ENCODE measurements around the gene UBE4B. TPM values are rescaled to one million over a fixed set of nuclear protein-coding genes. Genes with fewer than 3 reads are reported as not detected.
A peak's percentile ranks its signal among the peaks of the same experiment; 100 is the strongest.

UBE4B gene
- total and polyA plus RNA-seq, 9 donors = 27.3 to 45.1 (median 41.4) TPM

DNA sequence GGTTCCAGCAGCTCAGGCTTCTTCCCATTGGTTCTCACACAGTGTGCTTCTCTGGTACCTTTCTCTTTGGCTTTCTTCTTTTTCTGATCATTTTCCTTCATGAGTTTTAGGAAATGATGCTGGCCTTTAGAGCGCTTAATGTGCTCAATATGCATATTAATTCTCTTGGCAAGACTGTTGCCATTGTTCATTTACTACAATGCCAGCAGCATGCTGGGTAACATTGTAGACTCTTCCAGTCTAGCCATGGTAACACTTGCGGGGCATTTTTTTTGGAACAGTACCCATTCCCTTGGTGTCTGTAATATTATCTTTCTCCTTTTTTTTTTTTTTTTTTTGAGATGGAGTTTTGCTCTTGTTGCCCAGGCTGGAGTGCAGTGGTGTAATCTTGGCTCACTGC lies 21.7 kb downstream of the UBE4B start:
- peaks cover 20% of the 10 kb centered on the region for H3K36me3 ChIP-seq (ENCODE audit: control insufficient read depth, insufficient read depth, low read length)
- no peaks in the 10 kb centered on the region for H3K9me3 ChIP-seq (replicated peaks; ENCODE audit: control insufficient read depth, low read depth, low read length)
- no peaks in the 10 kb centered on the region for H3K27me3 ChIP-seq (ENCODE audit: control insufficient read depth, insufficient read depth, low read length)
- DNase-seq = no peak
- no peak overlapping the region for H3K4me3 ChIP-seq (ENCODE audit: low read length)
- no peak overlapping the region for H3K27ac ChIP-seq (ENCODE audit: low read length)
- peaks cover 7% of the 10 kb centered on the region for H3K4me1 ChIP-seq (ENCODE audit: control insufficient read depth, insufficient read depth, low read length)
- no CpG with 5 or more reads among the region's 2 CpGs for WGBS (ENCODE audit: insufficient coverage)

DNA sequence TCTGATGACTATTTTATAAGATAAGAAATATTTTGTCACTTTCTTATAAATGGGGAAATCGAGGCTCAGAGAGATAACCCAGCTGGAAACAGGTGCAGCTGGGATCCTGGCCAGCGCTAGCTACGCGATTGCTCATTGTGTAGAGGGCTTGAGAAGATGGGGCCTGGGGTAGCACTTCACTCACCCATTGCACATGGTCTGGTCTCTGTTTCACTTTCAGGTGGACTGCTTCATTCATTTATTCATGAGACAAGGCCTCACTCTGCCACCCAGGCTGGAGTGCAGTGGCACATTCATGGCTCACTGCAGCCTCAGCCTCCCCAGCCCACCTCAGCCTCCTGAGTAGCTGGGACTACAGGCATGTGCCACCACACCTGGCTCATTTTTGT lies 23.8 kb downstream of the UBE4B start:
- WGBS (ENCODE audit: insufficient coverage) = 100% methylated on average over 1 of the region's 4 CpGs
- peaks cover 5% of the 10 kb centered on the region for H3K4me1 ChIP-seq (ENCODE audit: control insufficient read depth, insufficient read depth, low read length)
- H3K4me3 ChIP-seq (ENCODE audit: low read length) = no peak overlapping the region
- no peak for DNase-seq
- no peaks in the 10 kb centered on the region for H3K27me3 ChIP-seq (ENCODE audit: control insufficient read depth, insufficient read depth, low read length)
- H3K27ac ChIP-seq (ENCODE audit: low read length) = no peak overlapping the region
- H3K9me3 ChIP-seq (replicated peaks; ENCODE audit: control insufficient read depth, low read depth, low read length) = no peaks in the 10 kb centered on the region
- H3K36me3 ChIP-seq (ENCODE audit: control insufficient read depth, insufficient read depth, low read length) = peaks cover 16% of the 10 kb centered on the region

DNA sequence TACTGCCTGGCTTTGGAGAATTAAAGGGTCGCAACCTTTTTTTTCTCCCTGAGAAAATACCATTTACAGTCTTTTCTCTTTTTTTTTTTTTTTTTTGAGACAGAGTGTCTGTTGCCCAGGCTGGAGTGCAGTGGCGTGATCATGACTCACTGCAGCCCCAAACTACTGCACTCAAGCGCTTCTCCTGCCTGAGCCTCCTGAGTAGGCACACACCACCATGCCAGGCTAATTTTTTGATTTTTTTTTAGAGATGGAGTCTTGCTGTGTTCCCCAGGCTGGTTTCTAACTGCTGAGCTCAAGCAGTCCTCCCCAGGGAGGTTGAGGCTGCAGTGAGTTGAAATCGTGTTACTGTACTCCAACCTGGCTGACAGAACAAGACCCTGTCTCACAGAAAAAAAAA lies 24.6 kb downstream of the UBE4B start:
- H3K36me3 ChIP-seq (ENCODE audit: control insufficient read depth, insufficient read depth, low read length) = peaks cover 16% of the 10 kb centered on the region
- H3K27me3 ChIP-seq (ENCODE audit: control insufficient read depth, insufficient read depth, low read length) = no peaks in the 10 kb centered on the region
- no peak overlapping the region for H3K27ac ChIP-seq (ENCODE audit: low read length)
- H3K4me1 ChIP-seq (ENCODE audit: control insufficient read depth, insufficient read depth, low read length) = peaks cover 5% of the 10 kb centered on the region
- DNase-seq = peak; percentile 19
- no CpG with 5 or more reads among the region's 4 CpGs for WGBS (ENCODE audit: insufficient coverage)
- no peak overlapping the region for H3K4me3 ChIP-seq (ENCODE audit: low read length)
- no peaks in the 10 kb centered on the region for H3K9me3 ChIP-seq (replicated peaks; ENCODE audit: control insufficient read depth, low read depth, low read length)

DNA sequence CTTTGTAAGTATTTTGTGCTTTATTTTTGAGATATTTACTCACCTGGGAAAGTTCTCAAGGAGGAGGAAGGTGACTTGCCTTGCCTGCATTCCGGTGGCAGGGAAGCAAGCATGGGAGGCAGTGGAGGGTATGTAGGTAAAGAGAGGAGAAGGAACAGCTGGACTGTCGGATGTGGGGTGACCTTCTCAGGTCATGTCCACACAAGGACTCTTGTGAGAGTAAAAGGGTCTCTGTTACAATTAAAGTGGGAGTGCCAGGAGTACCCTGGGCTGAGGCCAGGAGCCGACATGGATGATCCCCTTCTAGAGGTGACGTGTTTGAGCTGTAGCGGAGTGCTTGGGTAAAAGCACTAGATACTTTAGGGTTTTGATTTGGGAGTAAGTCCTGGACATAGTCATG lies 25.0 kb downstream of the UBE4B start:
- no peak for DNase-seq
- Histone ChIP-seq H3K4me3 (ENCODE audit: low read length) (no peak overlapping the region), H3K36me3 (ENCODE audit: control insufficient read depth, insufficient read depth, low read length) (peaks cover 11% of the 10 kb centered on the region), H3K27ac (ENCODE audit: low read length) (peak overlapping the region; percentile 3), H3K4me1 (ENCODE audit: control insufficient read depth, insufficient read depth, low read length) (peaks cover 5% of the 10 kb centered on the region), H3K9me3 (replicated peaks; ENCODE audit: control insufficient read depth, low read depth, low read length) (no peaks in the 10 kb centered on the region), H3K27me3 (ENCODE audit: control insufficient read depth, insufficient read depth, low read length) (no peaks in the 10 kb centered on the region)
- 72% methylated on average over 5 of the region's 5 CpGs for WGBS (ENCODE audit: insufficient coverage)

DNA sequence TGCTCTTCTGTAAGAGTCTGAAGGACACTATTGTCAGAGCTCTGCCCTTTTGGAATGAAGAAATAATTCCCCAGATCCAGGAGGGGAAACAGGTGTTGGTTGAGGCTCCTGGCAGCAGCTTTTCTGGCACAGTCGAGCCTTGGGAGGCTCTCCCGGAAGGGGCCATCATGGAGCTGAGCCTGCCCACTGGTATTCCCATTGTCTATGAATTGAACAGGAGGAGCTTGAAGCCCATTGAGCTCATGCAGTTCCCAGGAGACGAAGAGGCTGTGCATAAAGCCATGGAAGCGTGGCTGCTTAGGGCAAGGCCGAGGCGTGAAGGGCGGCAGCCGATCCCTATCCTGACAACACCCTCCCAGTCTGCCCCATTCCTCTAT lies 26.6 kb downstream of the UBE4B start:
- Histone ChIP-seq H3K27ac (ENCODE audit: low read length) (no peak overlapping the region), H3K4me3 (ENCODE audit: low read length) (no peak overlapping the region), H3K36me3 (ENCODE audit: control insufficient read depth, insufficient read depth, low read length) (peaks cover 11% of the 10 kb centered on the region), H3K27me3 (ENCODE audit: control insufficient read depth, insufficient read depth, low read length) (no peaks in the 10 kb centered on the region), H3K4me1 (ENCODE audit: control insufficient read depth, insufficient read depth, low read length) (peaks cover 5% of the 10 kb centered on the region), H3K9me3 (replicated peaks; ENCODE audit: control insufficient read depth, low read depth, low read length) (no peaks in the 10 kb centered on the region)
- DNase-seq = peak; percentile 20
- 87% methylated on average over 8 of the region's 8 CpGs for WGBS (ENCODE audit: insufficient coverage)

DNA sequence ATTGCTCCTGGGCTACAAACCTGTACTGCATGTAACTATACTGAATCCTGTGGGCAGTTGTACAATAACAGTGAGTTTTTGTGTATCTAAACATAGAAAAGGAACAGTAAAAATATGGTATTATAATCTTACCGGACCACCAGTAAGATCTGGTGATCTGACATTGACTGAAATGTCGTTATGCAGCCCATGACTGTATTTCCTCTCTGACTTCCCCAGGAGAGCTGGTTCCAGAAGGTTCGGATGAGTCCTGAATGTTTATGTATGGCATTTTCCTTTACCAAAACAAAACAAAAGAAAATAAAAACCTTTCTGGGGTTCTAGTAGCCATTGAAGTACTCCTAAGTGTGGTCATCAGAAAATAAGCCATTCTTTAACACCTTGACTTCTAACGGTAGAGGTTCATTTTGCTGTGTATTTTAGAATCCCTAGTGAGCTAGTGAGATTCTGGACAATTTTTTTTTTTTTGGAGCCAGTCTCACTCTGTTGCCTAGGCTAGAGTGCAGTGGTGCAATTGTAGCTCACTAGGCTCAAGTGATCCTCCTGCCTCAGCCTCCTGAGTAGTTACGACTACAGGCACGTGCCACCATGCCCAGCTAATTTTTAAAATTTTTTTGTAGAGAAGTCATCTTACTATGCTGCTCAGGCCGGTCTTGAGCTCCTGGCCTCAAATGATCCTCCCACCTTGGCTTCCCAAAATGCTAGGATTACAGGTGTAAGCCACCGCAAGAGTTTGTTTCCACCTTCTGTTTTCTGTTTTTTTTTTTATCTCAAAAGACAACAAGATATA lies 27.7 kb downstream of the UBE4B start:
- H3K27ac ChIP-seq (ENCODE audit: low read length) = no peak overlapping the region
- DNase-seq = no peak
- peaks cover 11% of the 10 kb centered on the region for H3K36me3 ChIP-seq (ENCODE audit: control insufficient read depth, insufficient read depth, low read length)
- H3K27me3 ChIP-seq (ENCODE audit: control insufficient read depth, insufficient read depth, low read length) = no peaks in the 10 kb centered on the region
- no CpG with 5 or more reads among the region's 8 CpGs for WGBS (ENCODE audit: insufficient coverage)
- H3K4me1 ChIP-seq (ENCODE audit: control insufficient read depth, insufficient read depth, low read length) = peaks cover 5% of the 10 kb centered on the region
- no peak overlapping the region for H3K4me3 ChIP-seq (ENCODE audit: low read length)
- H3K9me3 ChIP-seq (replicated peaks; ENCODE audit: control insufficient read depth, low read depth, low read length) = no peaks in the 10 kb centered on the region

DNA sequence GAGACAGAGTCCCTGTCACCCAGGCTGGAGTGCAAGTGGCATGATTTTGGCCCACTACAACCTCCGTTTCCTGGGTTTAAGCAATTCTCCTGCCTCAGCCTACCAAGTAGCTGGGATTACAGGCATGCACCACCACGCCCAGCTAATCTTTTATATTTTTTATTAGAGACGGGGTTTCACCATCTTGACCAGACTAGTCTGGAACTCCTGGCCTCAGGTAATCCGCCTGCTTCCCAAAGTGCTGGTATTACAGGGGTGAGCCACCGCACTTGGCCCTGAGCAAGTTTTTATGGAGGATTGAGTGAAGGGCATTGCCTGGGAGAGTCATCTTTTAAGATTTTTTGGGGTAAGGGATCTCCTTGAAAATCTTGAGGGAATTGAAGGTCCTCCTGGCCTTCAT lies 28.5 kb downstream of the UBE4B start:
- Histone ChIP-seq H3K4me3 (ENCODE audit: low read length) (no peak overlapping the region), H3K4me1 (ENCODE audit: control insufficient read depth, insufficient read depth, low read length) (peaks cover 5% of the 10 kb centered on the region)
- 95% methylated on average over 4 of the region's 5 CpGs for WGBS (ENCODE audit: insufficient coverage)

DNA sequence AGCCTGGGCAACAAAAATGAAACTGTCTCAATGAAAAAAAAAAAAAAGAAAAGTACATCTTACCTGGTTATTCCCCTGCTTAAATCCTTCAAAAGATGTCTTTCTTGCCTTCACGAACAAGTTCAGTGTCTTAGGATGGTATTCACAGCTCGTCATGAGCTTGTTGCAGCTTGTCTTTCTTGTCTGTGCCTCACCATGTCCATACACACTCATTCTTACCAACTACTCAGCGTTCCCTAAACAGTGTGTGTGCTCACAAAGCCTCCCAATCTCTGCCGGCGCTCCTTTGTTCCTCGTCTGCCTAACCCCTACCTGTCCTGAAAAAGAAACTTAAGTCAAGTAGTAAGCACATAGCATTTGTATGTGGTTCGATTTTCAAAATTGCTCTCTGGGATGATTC lies 31.1 kb downstream of the UBE4B start:
- H3K4me3 ChIP-seq (ENCODE audit: low read length) = no peak overlapping the region
- 84% methylated on average over 3 of the region's 7 CpGs for WGBS (ENCODE audit: insufficient coverage)
- DNase-seq = no peak
- H3K27ac ChIP-seq (ENCODE audit: low read length) = no peak overlapping the region
- H3K27me3 ChIP-seq (ENCODE audit: control insufficient read depth, insufficient read depth, low read length) = no peaks in the 10 kb centered on the region
- H3K9me3 ChIP-seq (replicated peaks; ENCODE audit: control insufficient read depth, low read depth, low read length) = no peaks in the 10 kb centered on the region
- peaks cover 11% of the 10 kb centered on the region for H3K4me1 ChIP-seq (ENCODE audit: control insufficient read depth, insufficient read depth, low read length)
- peaks cover 11% of the 10 kb centered on the region for H3K36me3 ChIP-seq (ENCODE audit: control insufficient read depth, insufficient read depth, low read length)

More for the DNA sequence above, 28.5 kb downstream of the UBE4B start:
- Histone ChIP-seq H3K36me3 (ENCODE audit: control insufficient read depth, insufficient read depth, low read length) (peaks cover 11% of the 10 kb centered on the region), H3K27me3 (ENCODE audit: control insufficient read depth, insufficient read depth, low read length) (no peaks in the 10 kb centered on the region), H3K9me3 (replicated peaks; ENCODE audit: control insufficient read depth, low read depth, low read length) (no peaks in the 10 kb centered on the region), H3K27ac (ENCODE audit: low read length) (no peak overlapping the region)
- no peak for DNase-seq

DNA sequence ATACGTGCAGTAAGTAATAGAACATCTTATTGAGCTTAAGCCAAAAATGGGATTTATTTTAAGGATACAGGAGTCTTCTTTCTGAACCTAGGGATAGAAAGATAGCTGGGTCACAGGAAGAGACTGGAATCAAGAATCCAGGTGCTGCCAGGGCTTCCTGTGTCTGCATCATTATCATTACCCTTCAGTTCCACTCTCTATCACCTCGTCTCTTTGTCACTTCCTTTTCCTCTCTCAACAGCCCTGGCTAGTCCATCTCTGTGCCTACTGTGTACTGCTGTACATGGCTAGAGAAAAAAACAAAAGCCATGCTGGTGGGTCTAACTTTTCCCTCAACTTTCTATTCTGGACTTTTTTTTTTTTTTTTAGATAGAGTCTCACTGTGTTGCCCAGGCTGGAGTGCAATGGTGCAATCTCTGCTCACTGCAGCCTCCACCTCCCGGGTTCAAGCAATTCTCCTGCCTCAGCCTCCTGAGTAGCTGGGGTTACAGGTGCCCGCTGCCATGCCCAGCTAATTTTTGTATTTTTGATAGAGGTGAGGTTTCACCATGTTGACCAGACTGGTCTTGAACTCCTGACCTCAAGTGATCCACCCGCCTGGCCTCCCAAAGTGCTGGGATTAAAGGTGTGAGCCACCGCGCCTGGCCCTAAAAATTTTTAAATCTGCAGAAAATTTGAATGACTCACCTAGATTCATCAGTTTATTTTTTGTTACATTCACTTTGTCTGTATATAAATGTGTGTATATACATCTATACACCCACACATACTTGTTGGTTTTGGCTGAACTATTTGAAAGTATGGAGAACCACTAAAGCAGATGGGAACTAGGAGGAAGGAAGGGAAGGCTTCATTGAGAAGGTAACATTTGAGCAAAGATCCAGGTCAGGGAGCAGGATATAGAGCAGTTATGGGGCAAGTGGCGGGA lies 31.9 kb downstream of the UBE4B start:
- no peaks in the 10 kb centered on the region for H3K9me3 ChIP-seq (replicated peaks; ENCODE audit: control insufficient read depth, low read depth, low read length)
- H3K27me3 ChIP-seq (ENCODE audit: control insufficient read depth, insufficient read depth, low read length) = no peaks in the 10 kb centered on the region
- DNase-seq = no peak
- H3K36me3 ChIP-seq (ENCODE audit: control insufficient read depth, insufficient read depth, low read length) = peaks cover 5% of the 10 kb centered on the region
- H3K4me3 ChIP-seq (ENCODE audit: low read length) = no peak overlapping the region
- 17% methylated on average over 1 of the region's 8 CpGs for WGBS (ENCODE audit: insufficient coverage)
- no peak overlapping the region for H3K27ac ChIP-seq (ENCODE audit: low read length)
- H3K4me1 ChIP-seq (ENCODE audit: control insufficient read depth, insufficient read depth, low read length) = peaks cover 6% of the 10 kb centered on the region

DNA sequence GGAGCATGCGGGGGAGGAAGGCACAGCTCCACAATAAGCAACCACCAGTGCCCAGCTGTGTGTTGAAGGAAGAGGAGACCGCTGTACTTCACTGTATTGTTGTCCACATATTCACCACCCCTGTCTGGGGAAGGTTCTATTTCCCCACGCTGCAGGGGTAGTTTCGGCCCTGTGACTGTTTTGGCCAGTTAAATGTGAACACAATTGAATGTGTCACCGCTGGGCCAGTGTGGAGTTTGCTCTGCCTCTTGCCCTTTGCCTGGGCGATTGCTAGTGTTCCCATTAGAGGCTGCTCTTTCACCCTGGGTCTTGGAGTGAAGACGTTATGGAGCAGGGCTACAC lies 32.6 kb downstream of the UBE4B start:
- DNase-seq = no peak
- Histone ChIP-seq H3K4me3 (ENCODE audit: low read length) (no peak overlapping the region), H3K9me3 (replicated peaks; ENCODE audit: control insufficient read depth, low read depth, low read length) (no peaks in the 10 kb centered on the region), H3K27me3 (ENCODE audit: control insufficient read depth, insufficient read depth, low read length) (no peaks in the 10 kb centered on the region), H3K36me3 (ENCODE audit: control insufficient read depth, insufficient read depth, low read length) (peaks cover 3% of the 10 kb centered on the region), H3K4me1 (ENCODE audit: control insufficient read depth, insufficient read depth, low read length) (peaks cover 6% of the 10 kb centered on the region), H3K27ac (ENCODE audit: low read length) (no peak overlapping the region)
- 47% methylated on average over 3 of the region's 7 CpGs for WGBS (ENCODE audit: insufficient coverage)
